SJCRH30 (cell line): ENCODE data around the gene SOX18. TPM values are rescaled to one million over a fixed set of nuclear protein-coding genes. Genes with fewer than 3 reads are reported as not detected.

ENCODE experiments used
- DNase-seq, 2 experiments: peaks; one replicate each; pipeline ENCODE4 v3.0.0-alpha.2; 2015 to 2020
- H3K27ac ChIP-seq: fragments of 250-450 bp; sonication (Bioruptor Pico); 2 replicates; pipeline ENCODE4 v1.5.1; 2020; ENCODE audit warnings: mild to moderate bottlenecking, moderate library complexity
- H3K27me3 ChIP-seq: fragments of 250-450 bp; sonication (Bioruptor Pico); 2 replicates; pipeline ENCODE4 v1.5.1; 2020; ENCODE audit warnings: mild to moderate bottlenecking, moderate library complexity
- H3K36me3 ChIP-seq: fragments of 250-450 bp; sonication (Bioruptor Pico); 2 replicates; pipeline ENCODE4 v1.5.1; 2020; ENCODE audit warnings: mild to moderate bottlenecking, moderate library complexity
- H3K4me1 ChIP-seq: fragments of 250-450 bp; sonication (Bioruptor Pico); 2 replicates; pipeline ENCODE4 v1.5.1; 2020; ENCODE audit warnings: mild to moderate bottlenecking, moderate library complexity
- H3K4me3 ChIP-seq: fragments of 250-450 bp; sonication (Bioruptor Pico); 2 replicates; pipeline ENCODE4 v1.5.1; 2020; ENCODE audit warnings: mild to moderate bottlenecking, moderate library complexity
- H3K9me3 ChIP-seq: fragments of 250-450 bp; sonication (Bioruptor Pico); replicated peaks from 2 replicates; pipeline ENCODE4 v1.5.1; 2020; ENCODE audit warnings: mild to moderate bottlenecking, moderate library complexity
- total RNA-seq: library from RNA; depleted of rRNA; stranded (reverse); fragments of >200 nt; shearing (Covaris generic); gene quantifications from 2 replicates; pipeline ENCODE4 v1.2.3, GENCODE V29; 2014; rRNA removed

SOX18 gene
- total RNA-seq, 1 experiment from 2014 or later, result 0.14 TPM

DNA sequence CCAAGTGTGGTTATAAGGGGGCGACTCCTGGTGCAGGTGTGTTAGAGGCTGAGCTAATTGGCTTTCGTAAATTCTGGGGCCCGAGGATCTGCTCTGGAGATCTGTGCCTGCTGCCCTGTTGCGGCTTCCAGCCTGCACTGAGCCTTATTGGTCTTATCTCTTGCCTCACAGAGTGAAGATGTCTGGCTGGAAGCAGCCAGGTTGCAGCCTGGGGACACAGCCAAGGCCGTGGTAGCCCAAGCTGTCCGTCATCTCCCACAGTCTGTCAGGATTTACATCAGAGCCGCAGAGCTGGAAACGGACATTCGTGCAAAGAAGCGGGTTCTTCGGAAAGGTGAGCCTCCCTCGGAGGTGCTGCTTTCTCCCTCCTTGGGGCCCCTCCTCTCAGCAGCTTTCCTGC is 48.5 kb downstream of the SOX18 start:
- H3K27me3 ChIP-seq, result no peaks in the 10 kb centered on the region
- H3K4me3 ChIP-seq, result no peak overlapping the region
- no peak for DNase-seq
- peaks cover 9% of the 10 kb centered on the region; the same call in 1 of the 2 replicates for H3K4me1 ChIP-seq
- H3K27ac ChIP-seq, result no peak overlapping the region
- no peaks in the 10 kb centered on the region for H3K9me3 ChIP-seq
- peaks cover 90% of the 10 kb centered on the region for H3K36me3 ChIP-seq

Other genes starting within 250 kb of the SOX18 start
- 4.0 and 5.0 TPM in 2 replicates for gene ZBTB46, start 218.4 kb downstream of the SOX18 start, total RNA-seq
- gene ABHD16B, start 188.1 kb downstream of the SOX18 start, total RNA-seq, result not detected in 2 replicates
- gene TPD52L2, start 184.4 kb downstream of the SOX18 start, total RNA-seq, result 96.4 and 105 TPM in 2 replicates
- 79.6 and 81.1 TPM in 2 replicates for gene DNAJC5, start 154.5 kb downstream of the SOX18 start, total RNA-seq
- gene UCKL1, start 93.2 kb downstream of the SOX18 start, total RNA-seq, result 27.1 and 35.0 TPM in 2 replicates
- 19.1 and 19.6 TPM in 2 replicates for gene ZNF512B, start 79.7 kb downstream of the SOX18 start, total RNA-seq
- 0.08 TPM in 1 of 2 replicates, not detected in the other for gene SAMD10, start 70.0 kb downstream of the SOX18 start, total RNA-seq
- gene PRPF6, start 68.5 kb downstream of the SOX18 start, total RNA-seq, result 70.1 and 71.9 TPM in 2 replicates
- gene C20orf204, start 13.5 kb downstream of the SOX18 start, total RNA-seq, result 2.0 and 3.0 TPM in 2 replicates
- 12.6 and 16.9 TPM in 2 replicates for gene TCEA2, start 13.6 kb upstream of the SOX18 start, total RNA-seq
- 17.2 and 18.8 TPM in 2 replicates for gene RGS19, start 29.9 kb upstream of the SOX18 start, total RNA-seq
- gene OPRL1, start 30.4 kb upstream of the SOX18 start, total RNA-seq, result 0.28 and 0.43 TPM in 2 replicates
- gene LKAAEAR1, start 34.8 kb upstream of the SOX18 start, total RNA-seq, result not detected in 2 replicates
- not detected in 2 replicates for gene NPBWR2, start 57.9 kb upstream of the SOX18 start, total RNA-seq
- 0.10 TPM in 1 of 2 replicates, not detected in the other for gene MYT1, start 114.8 kb upstream of the SOX18 start, total RNA-seq
- gene PCMTD2, start 206.1 kb upstream of the SOX18 start, total RNA-seq, result 24.2 and 31.0 TPM in 2 replicates